Measurements from ENCODE around the gene SECISBP2. TPM values are rescaled to one million over a fixed set of nuclear protein-coding genes. Genes with fewer than 3 reads are reported as not detected.

The SECISBP2 gene
- total and polyA plus RNA-seq, 4 donors = 14.2 to 37.7 (median 24.3) TPM

DNA sequence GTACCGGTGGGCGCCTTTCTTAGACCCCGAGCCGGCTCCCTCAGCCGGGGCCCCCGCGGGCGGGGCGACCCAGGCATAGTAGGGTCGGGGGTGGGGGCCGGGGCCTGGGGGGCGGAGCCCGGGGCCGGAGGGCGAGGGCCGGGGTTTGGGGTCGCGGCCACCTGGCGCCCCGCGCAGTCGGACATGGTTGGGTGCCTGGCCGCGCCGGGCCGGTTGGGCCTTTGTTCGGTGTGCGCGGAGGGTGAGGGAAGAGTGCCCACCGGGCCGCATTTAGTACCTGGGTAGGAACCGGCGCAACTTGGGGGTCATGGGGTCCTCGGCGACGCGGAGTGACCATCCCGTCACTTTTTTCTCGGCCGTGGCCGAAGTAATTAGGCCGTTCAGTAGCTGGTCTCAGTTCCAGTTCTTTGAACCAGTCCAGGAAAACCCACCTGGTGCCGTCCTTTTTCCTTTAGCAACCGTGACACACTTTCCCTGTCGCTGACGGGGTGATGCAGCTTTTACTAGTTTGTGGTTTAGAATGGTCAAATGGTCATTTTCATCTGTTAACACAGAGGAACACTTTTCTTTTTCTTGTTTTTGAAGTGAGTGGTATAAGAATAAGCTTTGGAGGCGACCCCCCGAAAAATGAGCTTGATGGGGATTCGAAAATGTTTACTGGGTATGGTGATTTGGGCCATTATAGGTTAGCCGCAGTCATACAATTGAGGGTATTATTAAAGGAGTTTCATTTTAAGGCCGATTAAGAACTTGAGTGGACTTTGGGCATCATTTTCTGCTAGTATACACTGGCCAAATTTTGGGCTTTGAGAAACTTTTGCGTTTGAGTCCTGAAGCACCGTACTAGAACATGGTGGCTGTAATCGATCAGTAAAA lies 6.7 kb upstream of the SECISBP2 start:
- no peak for TF ChIP-seq RXRA (IDR thresholded peaks at IDR 0.05)
- TF ChIP-seq HNF4A (conservative IDR thresholded peaks at IDR 0.05) = peak in 1 of 2 donors; percentile 34
- peaks cover 0 to 11% (median 6%) of the 10 kb centered on the region in 4 donors for H3K4me1 ChIP-seq (ENCODE audit: control insufficient read depth in 4 of 4, insufficient read depth in 4 of 4, low read length in 3 of 4)
- peak overlapping the region; percentile 69 to 81 (median 79) for H3K4me3 ChIP-seq (ENCODE audit: low read depth in 1 of 3, low read length in 3 of 3)
- peak overlapping the region; percentile 15 to 64 for H3K9ac ChIP-seq (ENCODE audit: low read depth in 1 of 2, low read length in 2 of 2)
- H3K27me3 ChIP-seq (ENCODE audit: control insufficient read depth in 4 of 4, insufficient read depth in 4 of 4, low read length in 3 of 4) = no peaks in the 10 kb centered on the region
- no peak for DNase-seq (ENCODE audit: low spot score)
- no peaks in the 10 kb centered on the region for H3K36me3 ChIP-seq (ENCODE audit: control insufficient read depth in 4 of 4, insufficient read depth in 3 of 4, low read depth in 1 of 4, low read length in 3 of 4)
- H3K9me3 ChIP-seq (ENCODE audit: control insufficient read depth in 4 of 4, low read length in 3 of 4) = no peaks in the 10 kb centered on the region
- peak overlapping the region; percentile 52 to 73 for H3K27ac ChIP-seq (ENCODE audit: low read depth in 1 of 2, low read length in 2 of 2)
- WGBS = under 1% methylated on average over 54 of the region's 54 CpGs

DNA sequence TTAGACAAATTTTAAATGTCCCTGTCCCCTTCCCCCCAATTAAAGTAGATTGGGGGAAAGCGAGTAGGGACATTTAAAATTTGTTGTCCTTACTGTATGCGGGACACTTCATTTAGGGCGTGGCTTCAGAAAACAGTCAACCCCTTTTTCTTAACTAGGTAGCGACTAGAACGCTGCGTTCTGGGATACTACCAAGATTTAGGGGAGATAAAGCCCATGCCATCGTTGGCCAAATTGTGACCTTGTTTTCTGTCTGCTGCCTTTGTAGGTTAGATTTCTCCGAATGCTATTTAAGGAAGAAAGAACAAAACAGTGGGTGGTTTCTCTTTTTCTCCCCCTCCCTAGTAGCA lies 6.1 kb upstream of the SECISBP2 start:
- Histone ChIP-seq H3K4me1 (ENCODE audit: control insufficient read depth in 4 of 4, insufficient read depth in 4 of 4, low read length in 3 of 4) (peaks cover 0 to 12% (median 6%) of the 10 kb centered on the region in 4 donors), H3K36me3 (ENCODE audit: control insufficient read depth in 4 of 4, insufficient read depth in 3 of 4, low read depth in 1 of 4, low read length in 3 of 4) (no peaks in the 10 kb centered on the region), H3K4me3 (ENCODE audit: low read depth in 1 of 3, low read length in 3 of 3) (peak overlapping the region; percentile 58 to 79 (median 69)), H3K27me3 (ENCODE audit: control insufficient read depth in 4 of 4, insufficient read depth in 4 of 4, low read length in 3 of 4) (no peaks in the 10 kb centered on the region), H3K9ac (ENCODE audit: low read depth in 1 of 2, low read length in 2 of 2) (peak overlapping the region; percentile 15 to 64), H3K27ac (ENCODE audit: low read depth in 1 of 2, low read length in 2 of 2) (peak overlapping the region; percentile 52 to 73), H3K9me3 (ENCODE audit: control insufficient read depth in 4 of 4, low read length in 3 of 4) (no peaks in the 10 kb centered on the region)
- TF ChIP-seq, protein P1, sequence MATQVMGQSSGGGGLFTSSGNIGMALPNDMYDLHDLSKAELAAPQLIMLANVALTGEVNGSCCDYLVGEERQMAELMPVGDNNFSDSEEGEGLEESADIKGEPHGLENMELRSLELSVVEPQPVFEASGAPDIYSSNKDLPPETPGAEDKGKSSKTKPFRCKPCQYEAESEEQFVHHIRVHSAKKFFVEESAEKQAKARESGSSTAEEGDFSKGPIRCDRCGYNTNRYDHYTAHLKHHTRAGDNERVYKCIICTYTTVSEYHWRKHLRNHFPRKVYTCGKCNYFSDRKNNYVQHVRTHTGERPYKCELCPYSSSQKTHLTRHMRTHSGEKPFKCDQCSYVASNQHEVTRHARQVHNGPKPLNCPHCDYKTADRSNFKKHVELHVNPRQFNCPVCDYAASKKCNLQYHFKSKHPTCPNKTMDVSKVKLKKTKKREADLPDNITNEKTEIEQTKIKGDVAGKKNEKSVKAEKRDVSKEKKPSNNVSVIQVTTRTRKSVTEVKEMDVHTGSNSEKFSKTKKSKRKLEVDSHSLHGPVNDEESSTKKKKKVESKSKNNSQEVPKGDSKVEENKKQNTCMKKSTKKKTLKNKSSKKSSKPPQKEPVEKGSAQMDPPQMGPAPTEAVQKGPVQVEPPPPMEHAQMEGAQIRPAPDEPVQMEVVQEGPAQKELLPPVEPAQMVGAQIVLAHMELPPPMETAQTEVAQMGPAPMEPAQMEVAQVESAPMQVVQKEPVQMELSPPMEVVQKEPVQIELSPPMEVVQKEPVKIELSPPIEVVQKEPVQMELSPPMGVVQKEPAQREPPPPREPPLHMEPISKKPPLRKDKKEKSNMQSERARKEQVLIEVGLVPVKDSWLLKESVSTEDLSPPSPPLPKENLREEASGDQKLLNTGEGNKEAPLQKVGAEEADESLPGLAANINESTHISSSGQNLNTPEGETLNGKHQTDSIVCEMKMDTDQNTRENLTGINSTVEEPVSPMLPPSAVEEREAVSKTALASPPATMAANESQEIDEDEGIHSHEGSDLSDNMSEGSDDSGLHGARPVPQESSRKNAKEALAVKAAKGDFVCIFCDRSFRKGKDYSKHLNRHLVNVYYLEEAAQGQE (IDR thresholded peaks at IDR 0.05) = no peak
- TF ChIP-seq GABPA (IDR thresholded peaks at IDR 0.05 in 1 of 2, conservative IDR thresholded peaks at IDR 0.05 in 1 of 2) = no peak
- no peak for TF ChIP-seq TAF1 (conservative IDR thresholded peaks at IDR 0.05)
- TF ChIP-seq RXRA (IDR thresholded peaks at IDR 0.05) = no peak
- peak in 1 of 2 donors; percentile 7 for TF ChIP-seq HNF4A (conservative IDR thresholded peaks at IDR 0.05)
- TF ChIP-seq, protein P2, sequence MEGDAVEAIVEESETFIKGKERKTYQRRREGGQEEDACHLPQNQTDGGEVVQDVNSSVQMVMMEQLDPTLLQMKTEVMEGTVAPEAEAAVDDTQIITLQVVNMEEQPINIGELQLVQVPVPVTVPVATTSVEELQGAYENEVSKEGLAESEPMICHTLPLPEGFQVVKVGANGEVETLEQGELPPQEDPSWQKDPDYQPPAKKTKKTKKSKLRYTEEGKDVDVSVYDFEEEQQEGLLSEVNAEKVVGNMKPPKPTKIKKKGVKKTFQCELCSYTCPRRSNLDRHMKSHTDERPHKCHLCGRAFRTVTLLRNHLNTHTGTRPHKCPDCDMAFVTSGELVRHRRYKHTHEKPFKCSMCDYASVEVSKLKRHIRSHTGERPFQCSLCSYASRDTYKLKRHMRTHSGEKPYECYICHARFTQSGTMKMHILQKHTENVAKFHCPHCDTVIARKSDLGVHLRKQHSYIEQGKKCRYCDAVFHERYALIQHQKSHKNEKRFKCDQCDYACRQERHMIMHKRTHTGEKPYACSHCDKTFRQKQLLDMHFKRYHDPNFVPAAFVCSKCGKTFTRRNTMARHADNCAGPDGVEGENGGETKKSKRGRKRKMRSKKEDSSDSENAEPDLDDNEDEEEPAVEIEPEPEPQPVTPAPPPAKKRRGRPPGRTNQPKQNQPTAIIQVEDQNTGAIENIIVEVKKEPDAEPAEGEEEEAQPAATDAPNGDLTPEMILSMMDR (IDR thresholded peaks at IDR 0.05; ENCODE audit: low read depth, low read length, missing input control) = no peak
- no peak for TF ChIP-seq RAD21 (IDR thresholded peaks at IDR 0.05)
- TF ChIP-seq YY1 (IDR thresholded peaks at IDR 0.05) = peak; percentile 27
- TF ChIP-seq SP1 (IDR thresholded peaks at IDR 0.05) = no peak
- TF ChIP-seq FOXA1 (IDR thresholded peaks at IDR 0.05) = no peak
- TF ChIP-seq FOXA2 (IDR thresholded peaks at IDR 0.05) = no peak
- TF ChIP-seq, protein P3, sequence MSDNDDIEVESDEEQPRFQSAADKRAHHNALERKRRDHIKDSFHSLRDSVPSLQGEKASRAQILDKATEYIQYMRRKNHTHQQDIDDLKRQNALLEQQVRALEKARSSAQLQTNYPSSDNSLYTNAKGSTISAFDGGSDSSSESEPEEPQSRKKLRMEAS (IDR thresholded peaks at IDR 0.05) = peak; percentile 13
- no peak for TF ChIP-seq EGR1 (IDR thresholded peaks at IDR 0.05; ENCODE audit: low read depth in 2 of 2)
- peak; percentile 42 for DNase-seq (ENCODE audit: low spot score)
- WGBS = under 1% methylated on average over 8 of the region's 8 CpGs

Measured in liver (tissue), 9 donors.